ENCODE results near the gene AADAC.
"Not testable (repeated sequence)": the region's sequence is repeated elsewhere in the genome, so short reads cannot be mapped to it uniquely, and the experiment has no call there.

AADAC gene, protein sequence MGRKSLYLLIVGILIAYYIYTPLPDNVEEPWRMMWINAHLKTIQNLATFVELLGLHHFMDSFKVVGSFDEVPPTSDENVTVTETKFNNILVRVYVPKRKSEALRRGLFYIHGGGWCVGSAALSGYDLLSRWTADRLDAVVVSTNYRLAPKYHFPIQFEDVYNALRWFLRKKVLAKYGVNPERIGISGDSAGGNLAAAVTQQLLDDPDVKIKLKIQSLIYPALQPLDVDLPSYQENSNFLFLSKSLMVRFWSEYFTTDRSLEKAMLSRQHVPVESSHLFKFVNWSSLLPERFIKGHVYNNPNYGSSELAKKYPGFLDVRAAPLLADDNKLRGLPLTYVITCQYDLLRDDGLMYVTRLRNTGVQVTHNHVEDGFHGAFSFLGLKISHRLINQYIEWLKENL

DNA sequence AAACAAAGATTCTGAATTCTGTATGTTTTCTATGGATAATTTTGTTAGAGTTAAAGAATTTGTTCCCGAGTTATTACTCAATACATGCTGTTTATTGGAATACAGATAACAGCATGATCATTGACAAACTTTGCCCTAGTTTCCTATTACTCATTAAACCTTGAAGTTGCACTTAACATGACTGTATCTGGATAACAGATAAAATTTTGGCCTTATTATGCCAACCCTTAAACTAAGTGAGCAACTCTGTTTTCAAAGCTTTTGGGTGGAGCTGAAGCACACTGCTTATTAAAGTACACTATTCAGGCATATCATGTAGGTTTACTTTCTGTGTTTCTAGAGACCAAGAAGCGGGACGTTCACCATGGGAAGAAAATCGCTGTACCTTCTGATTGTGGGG is at the start of gene AADAC:
Gene AADAC, plus strand, starts transcription at position 318 of the 400 bp plus-strand sequence. Its CDS starts 47 bp downstream, at position 365.
- H3K4me1 Mint-ChIP-seq, result no peaks in the 10 kb centered on the region
- H3K27me3 Mint-ChIP-seq, result peaks cover 10% of the 10 kb centered on the region
- peaks cover 0 to under 1% of the 10 kb centered on the region in 2 donors for H3K9me3 Mint-ChIP-seq
- ATAC-seq (no peak), DNase-seq (no peak)
- no peak within 1 kb of the TSS for H3K4me3 Mint-ChIP-seq
- H3K27ac Mint-ChIP-seq, result no peak within 1 kb of the TSS

DNA sequence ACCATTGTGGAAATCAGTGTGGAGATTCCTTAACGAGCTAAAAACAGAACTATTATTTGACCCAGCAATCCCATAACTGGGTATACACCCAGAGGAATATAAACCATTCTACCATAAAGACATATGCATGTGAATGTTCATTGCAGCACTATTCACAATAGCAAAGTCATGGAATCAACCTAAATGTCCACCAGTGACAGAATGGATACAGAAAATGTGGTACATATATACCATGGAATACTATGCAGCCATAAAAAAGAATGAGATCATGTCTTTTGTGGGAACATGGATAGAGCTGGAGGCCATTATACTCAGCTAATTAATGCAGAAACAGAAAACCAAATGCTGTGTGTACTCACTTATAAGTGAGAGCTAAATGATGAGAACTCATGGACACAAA is 49.2 kb upstream of the AADAC start:
- not testable (repeated sequence) for H3K27ac Mint-ChIP-seq, H3K4me3 Mint-ChIP-seq, DNase-seq, H3K27me3 Mint-ChIP-seq, ATAC-seq, H3K4me1 Mint-ChIP-seq, H3K9me3 Mint-ChIP-seq

DNA sequence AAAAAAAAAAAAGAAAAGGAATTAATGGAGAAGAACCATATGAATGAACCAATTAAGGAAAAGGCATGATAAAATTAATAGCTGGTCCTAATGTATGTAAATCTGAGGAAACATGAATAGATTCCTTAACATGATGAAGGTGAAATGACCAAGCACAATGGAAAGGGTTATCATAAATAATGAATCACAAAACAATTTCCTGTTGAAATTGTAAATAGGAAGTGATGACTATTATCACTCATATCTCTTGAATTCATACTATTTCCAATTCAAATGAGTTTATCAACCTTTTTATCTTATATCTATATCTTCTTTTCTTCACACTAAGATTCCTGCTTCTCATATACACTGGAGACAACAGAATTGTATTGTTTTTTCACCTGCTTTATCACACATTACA is 48.2 kb upstream of the AADAC start:
- H3K9me3 Mint-ChIP-seq, result no peaks in the 10 kb centered on the region
- no peak overlapping the region for H3K27ac Mint-ChIP-seq
- ATAC-seq (no peak), DNase-seq (no peak)
- H3K27me3 Mint-ChIP-seq, result no peaks in the 10 kb centered on the region
- H3K4me1 Mint-ChIP-seq, result no peaks in the 10 kb centered on the region
- H3K4me3 Mint-ChIP-seq, result no peak overlapping the region

DNA sequence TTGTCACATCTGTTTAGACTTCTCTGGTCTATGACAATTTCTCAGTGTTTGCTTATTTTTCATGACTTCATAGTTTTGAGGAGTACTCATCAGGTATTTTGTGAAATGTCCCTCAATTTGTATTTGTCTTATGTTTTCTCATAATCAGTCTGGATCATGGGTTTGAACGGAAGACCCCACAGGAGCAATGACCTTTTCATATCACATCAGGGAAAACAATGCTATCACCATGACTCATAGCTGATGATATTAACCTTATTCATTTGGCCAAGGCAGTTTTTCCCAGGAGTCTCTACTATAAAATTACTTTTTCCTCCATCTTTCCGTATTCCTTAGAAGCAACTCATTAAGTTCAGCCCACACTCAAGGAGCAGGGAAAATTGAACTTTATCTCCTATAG is 47.5 kb upstream of the AADAC start:
- no peak overlapping the region for H3K27ac Mint-ChIP-seq
- no peaks in the 10 kb centered on the region for H3K9me3 Mint-ChIP-seq
- no peaks in the 10 kb centered on the region for H3K4me1 Mint-ChIP-seq
- no peaks in the 10 kb centered on the region for H3K27me3 Mint-ChIP-seq
- H3K4me3 Mint-ChIP-seq, result no peak overlapping the region
- DNase-seq, result no peak
- ATAC-seq, result no peak

DNA sequence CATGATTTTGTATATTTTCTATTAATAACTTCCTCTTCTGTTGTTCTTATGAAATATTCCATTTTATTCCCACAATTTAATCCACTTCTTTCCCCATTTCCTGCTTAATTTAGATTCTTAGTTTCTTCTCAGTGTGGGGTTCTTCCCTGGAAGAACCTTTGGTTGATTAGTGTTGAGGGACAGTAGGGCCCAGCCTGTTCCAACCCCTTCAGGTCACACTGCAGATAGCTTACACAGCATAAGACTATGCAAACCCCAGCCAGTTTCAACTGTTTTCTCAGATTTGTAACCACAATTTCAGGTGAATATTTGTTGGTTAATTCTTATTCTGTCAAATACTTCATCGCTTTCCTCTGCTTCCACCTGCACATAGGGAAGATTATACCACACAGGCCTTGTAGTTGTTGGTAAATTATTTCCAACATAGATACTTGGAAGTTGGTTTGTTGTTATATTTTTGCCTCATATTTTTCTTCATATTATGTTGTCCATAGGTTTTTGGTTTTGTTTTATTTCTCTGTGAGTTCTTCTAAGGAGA is 45.5 kb upstream of the AADAC start:
- Mint-ChIP-seq H3K4me3 (no peak overlapping the region), H3K9me3 (no peaks in the 10 kb centered on the region), H3K27ac (no peak overlapping the region), H3K4me1 (no peaks in the 10 kb centered on the region), H3K27me3 (no peaks in the 10 kb centered on the region)
- ATAC-seq (no peak), DNase-seq (no peak)

DNA sequence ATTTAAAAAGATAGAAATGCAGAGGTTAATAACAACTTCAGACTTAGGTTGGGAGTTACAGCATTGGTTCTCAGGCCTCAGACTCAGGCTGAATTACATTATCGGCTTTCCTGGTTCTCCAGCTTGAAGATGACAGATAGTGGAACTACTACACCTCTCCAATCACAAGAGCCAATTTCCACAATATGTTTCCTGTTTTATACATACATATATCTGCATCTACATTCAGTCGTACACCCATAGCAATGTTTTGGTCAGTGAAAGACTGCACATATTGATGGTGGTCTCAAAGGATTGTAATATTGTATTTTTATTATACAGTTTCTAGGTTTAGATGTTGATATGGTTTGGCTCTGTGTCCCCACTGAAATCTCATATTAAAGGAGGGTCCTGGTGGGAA is 44.7 kb upstream of the AADAC start:
- DNase-seq (no peak), ATAC-seq (no peak)
- H3K27ac Mint-ChIP-seq, result no peak overlapping the region
- no peak overlapping the region for H3K4me3 Mint-ChIP-seq
- no peaks in the 10 kb centered on the region for H3K9me3 Mint-ChIP-seq
- no peaks in the 10 kb centered on the region for H3K4me1 Mint-ChIP-seq
- H3K27me3 Mint-ChIP-seq, result no peaks in the 10 kb centered on the region

DNA sequence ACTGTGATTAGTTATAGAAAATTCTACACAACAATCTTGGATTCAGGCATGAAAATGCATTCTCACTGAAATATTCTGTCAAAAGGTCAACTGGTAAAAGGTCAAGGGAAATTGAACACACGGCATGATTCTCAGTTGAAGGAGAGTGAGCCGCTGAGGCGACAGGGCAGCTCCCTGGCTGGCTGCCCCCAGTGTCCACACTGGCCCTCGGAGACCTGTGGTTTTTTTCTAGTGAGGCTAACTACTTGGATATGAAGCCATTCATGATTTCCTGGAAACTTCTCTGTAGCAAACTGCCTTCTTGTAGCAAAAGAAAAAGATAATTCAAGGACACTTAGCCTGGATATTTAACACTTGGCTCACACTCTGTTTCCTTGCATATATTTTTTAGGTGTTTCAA is 43.0 kb upstream of the AADAC start:
- Mint-ChIP-seq H3K27ac (no peak overlapping the region), H3K4me3 (no peak overlapping the region), H3K27me3 (no peaks in the 10 kb centered on the region), H3K9me3 (no peaks in the 10 kb centered on the region), H3K4me1 (no peaks in the 10 kb centered on the region)
- DNase-seq (no peak), ATAC-seq (no peak)

DNA sequence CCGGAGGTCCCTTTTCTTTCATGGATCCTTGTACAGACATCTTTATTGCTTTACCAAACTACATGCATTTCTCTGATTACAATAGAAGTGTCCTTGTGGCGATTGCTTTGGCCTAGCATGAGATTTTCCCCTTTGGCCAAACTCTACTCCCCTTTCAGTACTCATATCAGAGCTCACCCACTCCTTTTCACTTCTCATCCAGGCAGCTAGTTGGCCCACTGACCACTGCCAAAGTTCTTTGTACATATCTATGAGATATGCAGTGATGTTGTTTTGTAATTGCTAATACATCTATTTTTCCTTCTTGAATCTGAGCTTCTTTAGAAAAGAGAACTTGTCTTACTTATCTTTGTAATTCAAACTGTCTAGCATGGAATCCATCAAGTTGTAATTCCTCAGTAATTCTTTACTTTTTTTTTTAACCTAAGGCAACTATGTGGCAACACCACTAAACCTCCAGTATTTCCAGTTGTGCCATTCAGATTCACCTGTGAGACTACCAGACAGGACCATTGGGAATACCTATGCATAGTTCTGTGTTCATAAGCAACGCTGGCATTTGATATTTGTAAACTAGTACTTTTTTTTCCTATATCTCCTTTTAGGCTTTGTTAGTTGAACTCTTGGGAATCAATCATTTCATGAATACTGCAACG is 41.0 kb upstream of the AADAC start:
- no peak overlapping the region for H3K4me3 Mint-ChIP-seq
- no peak overlapping the region for H3K27ac Mint-ChIP-seq
- no peaks in the 10 kb centered on the region for H3K27me3 Mint-ChIP-seq
- no peak for DNase-seq
- no peak for ATAC-seq
- no peaks in the 10 kb centered on the region for H3K4me1 Mint-ChIP-seq
- no peaks in the 10 kb centered on the region for H3K9me3 Mint-ChIP-seq

DNA sequence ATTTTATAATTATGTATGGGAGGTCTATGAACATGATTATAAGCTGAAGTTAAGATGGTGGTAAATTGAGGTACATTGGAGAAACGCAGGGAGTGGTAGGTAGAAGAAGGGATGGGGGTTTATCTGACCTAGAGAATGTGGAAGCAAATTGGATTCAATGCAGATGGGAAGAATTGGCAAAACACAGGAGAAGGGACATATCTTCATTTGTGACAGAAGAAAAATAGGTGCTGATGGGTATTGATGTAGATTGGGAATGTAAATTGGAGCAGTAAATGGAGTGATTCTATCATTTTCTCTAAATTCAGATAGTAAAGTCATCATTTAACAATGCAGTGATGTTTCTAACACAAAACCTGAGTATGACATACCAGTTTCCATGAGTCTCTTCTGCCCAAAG is 39.7 kb upstream of the AADAC start:
- DNase-seq, result no peak
- H3K9me3 Mint-ChIP-seq, result no peaks in the 10 kb centered on the region
- H3K4me1 Mint-ChIP-seq, result no peaks in the 10 kb centered on the region
- H3K27ac Mint-ChIP-seq, result no peak overlapping the region
- no peak overlapping the region for H3K4me3 Mint-ChIP-seq
- no peak for ATAC-seq
- no peaks in the 10 kb centered on the region for H3K27me3 Mint-ChIP-seq

DNA sequence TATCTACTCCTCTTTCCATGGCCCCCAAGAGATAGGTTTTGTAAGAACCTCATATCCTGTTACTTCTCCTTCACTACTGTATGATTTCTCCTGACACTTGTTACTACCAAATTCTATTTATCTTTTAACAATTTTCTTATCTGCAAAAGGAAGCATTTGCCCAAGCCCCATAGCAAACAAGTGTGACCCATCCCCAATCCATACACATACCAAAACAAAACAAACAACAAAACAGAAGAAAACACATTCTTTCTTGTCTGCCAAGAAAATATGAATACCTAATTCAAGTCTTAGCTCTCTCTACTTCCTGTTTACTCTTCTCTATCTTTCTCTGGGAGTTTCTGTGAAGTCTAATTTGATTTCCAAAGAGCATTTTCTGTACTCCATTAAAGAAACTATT is 39.0 kb upstream of the AADAC start:
- Mint-ChIP-seq H3K4me1 (no peaks in the 10 kb centered on the region), H3K27me3 (no peaks in the 10 kb centered on the region), H3K27ac (no peak overlapping the region), H3K4me3 (no peak overlapping the region), H3K9me3 (no peaks in the 10 kb centered on the region)
- DNase-seq, result no peak
- no peak for ATAC-seq

DNA sequence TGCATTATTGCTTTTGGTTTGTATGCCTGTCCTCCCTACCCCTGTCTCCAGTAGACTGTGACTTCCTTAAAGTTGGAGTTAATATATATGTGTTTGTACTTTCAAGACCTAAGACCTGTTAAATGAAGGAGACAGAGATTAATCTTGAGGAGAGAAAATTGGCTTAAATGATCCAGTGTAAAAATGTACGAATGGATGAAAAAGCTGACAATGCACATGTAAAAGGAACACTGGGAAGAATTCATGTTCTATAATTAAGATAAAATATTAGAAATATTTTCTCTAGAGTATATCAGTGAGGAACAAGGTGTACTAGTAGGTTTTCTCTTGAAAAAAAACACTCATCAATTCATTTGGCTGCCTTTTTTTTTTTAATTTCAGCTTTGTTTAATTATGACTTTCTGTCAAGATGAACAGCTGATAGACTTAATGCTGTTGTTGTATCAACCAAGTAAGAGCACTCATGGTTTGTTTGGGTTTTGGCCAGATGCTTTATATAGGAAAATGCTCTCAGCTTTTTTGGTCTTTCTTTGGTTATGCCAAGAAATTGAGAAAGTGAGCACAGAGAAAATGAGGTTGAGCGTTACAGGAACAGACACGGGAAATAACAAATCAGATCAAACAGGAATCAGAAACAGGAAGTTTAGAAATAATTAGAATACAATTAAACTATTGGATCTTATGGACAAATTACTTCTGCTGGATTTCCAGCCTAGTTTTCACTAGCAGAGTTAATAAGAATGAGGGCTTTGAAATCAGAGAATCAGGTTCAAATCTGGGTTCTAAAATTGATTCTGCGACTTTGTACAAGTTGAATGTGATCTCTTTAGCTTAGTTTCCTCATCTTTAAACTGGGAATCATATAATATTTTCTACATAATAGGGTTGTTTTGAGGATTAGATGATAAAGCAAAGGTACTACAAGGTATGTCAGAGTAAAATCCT is 38.3 kb upstream of the AADAC start:
- Mint-ChIP-seq H3K27me3 (no peaks in the 10 kb centered on the region), H3K9me3 (no peaks in the 10 kb centered on the region), H3K27ac (no peak overlapping the region), H3K4me3 (no peak overlapping the region), H3K4me1 (no peaks in the 10 kb centered on the region)
- no peak for ATAC-seq
- DNase-seq, result no peak

DNA sequence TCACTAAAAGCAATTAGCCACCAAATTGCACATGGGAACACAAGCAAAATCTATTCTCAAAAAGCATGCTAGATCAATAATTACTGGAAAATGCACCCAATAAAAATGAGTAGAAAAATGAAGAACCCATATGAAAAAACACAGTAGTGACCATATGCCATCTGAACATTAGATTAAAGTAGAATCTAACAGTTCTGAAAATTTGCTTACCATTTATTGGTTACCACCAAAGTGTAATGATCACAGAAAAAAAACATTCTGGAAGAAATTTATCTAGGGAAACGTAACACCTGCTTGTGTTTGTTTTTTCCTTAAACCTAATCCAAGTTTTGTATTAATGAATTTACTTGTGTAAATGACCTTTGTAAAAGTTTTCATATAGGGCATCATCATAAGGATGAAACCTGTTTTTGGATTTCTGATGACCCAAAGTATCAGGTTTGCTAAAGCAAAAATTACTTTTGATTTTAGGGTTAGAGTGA is 37.6 kb upstream of the AADAC start:
- H3K4me1 Mint-ChIP-seq, result no peaks in the 10 kb centered on the region
- H3K27me3 Mint-ChIP-seq, result no peaks in the 10 kb centered on the region
- no peaks in the 10 kb centered on the region for H3K9me3 Mint-ChIP-seq
- no peak overlapping the region for H3K4me3 Mint-ChIP-seq
- H3K27ac Mint-ChIP-seq, result no peak overlapping the region
- ATAC-seq (no peak), DNase-seq (no peak)

DNA sequence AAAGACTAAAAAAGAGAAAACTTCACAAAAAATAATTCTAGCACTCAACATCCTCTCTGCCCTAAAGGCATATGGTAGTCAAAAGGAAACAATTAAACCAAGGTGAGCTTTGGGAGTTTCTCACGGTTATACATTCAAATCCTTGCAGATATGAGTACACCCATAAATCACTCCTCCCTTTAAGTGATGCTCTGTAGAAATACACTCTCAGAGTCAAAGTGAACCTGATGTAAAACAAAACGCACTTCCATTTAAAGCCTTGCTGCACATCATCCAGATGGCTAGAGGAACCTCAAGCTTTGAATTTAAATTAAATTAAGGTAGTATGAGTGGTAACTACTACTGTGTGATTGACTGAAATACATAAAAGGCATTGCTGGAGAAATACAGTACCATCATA is 36.0 kb upstream of the AADAC start:
- Mint-ChIP-seq H3K27ac (no peak overlapping the region), H3K27me3 (no peaks in the 10 kb centered on the region), H3K4me1 (no peaks in the 10 kb centered on the region), H3K9me3 (no peaks in the 10 kb centered on the region), H3K4me3 (no peak overlapping the region)
- ATAC-seq (no peak), DNase-seq (no peak)

DNA sequence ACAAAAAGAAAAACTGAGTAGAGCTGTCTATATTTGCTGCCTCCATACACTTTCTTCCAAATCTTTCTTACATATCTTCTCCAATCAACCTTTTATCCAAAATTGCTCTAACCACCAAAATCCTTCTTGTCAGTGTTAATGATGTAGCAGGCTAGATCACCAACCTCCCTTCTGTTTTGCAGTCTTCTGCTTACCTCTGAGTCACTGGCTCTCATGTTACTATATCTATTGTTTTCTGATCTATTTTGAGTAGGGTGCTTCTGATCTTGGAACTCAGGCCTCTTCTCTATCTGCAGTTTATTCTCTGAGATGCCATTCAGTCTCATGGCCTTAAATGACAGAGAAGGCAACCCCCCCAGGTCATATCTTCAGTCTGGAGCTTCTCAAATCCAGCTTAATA is 26.3 kb upstream of the AADAC start:
- ATAC-seq, result no peak
- Mint-ChIP-seq H3K4me1 (no peaks in the 10 kb centered on the region), H3K27me3 (no peaks in the 10 kb centered on the region), H3K4me3 (no peak overlapping the region), H3K9me3 (no peaks in the 10 kb centered on the region), H3K27ac (no peak overlapping the region)
- no peak for DNase-seq

DNA sequence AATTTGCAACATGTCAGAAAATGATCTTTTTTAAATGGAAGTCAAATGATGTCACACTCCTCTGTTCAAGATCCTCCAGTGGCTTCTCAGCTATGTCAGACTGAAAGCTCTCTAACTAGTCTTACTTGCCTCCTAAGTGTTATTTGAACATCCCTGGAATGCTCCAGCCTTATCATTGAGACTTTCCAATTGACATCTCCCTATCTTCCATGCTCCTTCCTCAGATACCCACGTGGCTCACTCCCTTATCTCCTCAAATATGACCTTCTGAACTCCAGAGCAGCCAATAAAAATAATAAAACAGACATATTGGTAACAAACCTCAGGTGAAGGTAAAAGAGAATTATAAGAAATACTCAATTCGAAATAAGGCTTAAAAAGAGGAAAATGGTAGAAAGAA is 25.5 kb upstream of the AADAC start:
- H3K27me3 Mint-ChIP-seq, result no peaks in the 10 kb centered on the region

More for the DNA sequence above, 25.5 kb upstream of the AADAC start:
- ATAC-seq, result no peak
- H3K9me3 Mint-ChIP-seq, result no peaks in the 10 kb centered on the region
- no peak overlapping the region for H3K4me3 Mint-ChIP-seq
- DNase-seq, result no peak
- no peaks in the 10 kb centered on the region for H3K4me1 Mint-ChIP-seq
- no peak overlapping the region for H3K27ac Mint-ChIP-seq

All from stimulated activated naive CD8-positive, alpha-beta T cell treated with anti-CD3 and anti-CD28 coated beads, Interleukin-15, amount 100 ng/mL, for 72 hours (primary cell).